ENCODE measurements around the gene CATSPERD.
"Not testable (repeated sequence)": the region's sequence is repeated elsewhere in the genome, so short reads cannot be mapped to it uniquely, and the experiment has no call there.

CATSPERD gene

GRCh38 chr19:5684694-5685430 lies 35.6 kb upstream of the CATSPERD start:
- no peak for DNase-seq

GRCh38 chr19:5686326-5686646 lies 34.2 kb upstream of the CATSPERD start:
- no peak for DNase-seq

GRCh38 chr19:5686647-5687359 lies 33.6 kb upstream of the CATSPERD start:
- peak; percentile 29 to 94 (median 82) for DNase-seq

- no peak for DNase-seq
Measured at GRCh38 chr19:5687360-5688198, 32.9 kb upstream of the CATSPERD start.

- DNase-seq: not testable (repeated sequence)
Measured at GRCh38 chr19:5688262-5688881, 32.1 kb upstream of the CATSPERD start.

- peak; percentile 78 to 98 (median 94) for DNase-seq
Measured at GRCh38 chr19:5690125-5690954, 30.1 kb upstream of the CATSPERD start, which contains the start of gene RPL36. Gene RPL36 (plus strand): TSS chr19:5690295. CDS start chr19:5690508, 213 bp downstream.

- peak in 24 of 56 donors; percentile 5 to 52 (median 32) for DNase-seq
Measured at GRCh38 chr19:5690955-5691821, 29.2 kb upstream of the CATSPERD start.

- peak in 5 of 56 donors; percentile 38 to 49 (median 43) for DNase-seq
Measured at GRCh38 chr19:5691822-5692722, 28.4 kb upstream of the CATSPERD start.

- no peak for DNase-seq
Measured at GRCh38 chr19:5692723-5693194, 27.7 kb upstream of the CATSPERD start.

GRCh38 chr19:5693195-5694166 lies 27.0 kb upstream of the CATSPERD start:
- DNase-seq: no peak

- no peak for DNase-seq
Measured at GRCh38 chr19:5694167-5694955, 26.1 kb upstream of the CATSPERD start.

- no peak for DNase-seq
Measured at GRCh38 chr19:5694956-5695648, 25.3 kb upstream of the CATSPERD start.

- no peak for DNase-seq
Measured at GRCh38 chr19:5695649-5696195, 24.7 kb upstream of the CATSPERD start.

- no peak for DNase-seq
Measured at GRCh38 chr19:5696196-5697021, 24.0 kb upstream of the CATSPERD start.

All from nucleus accumbens (tissue), 56 donors.